Breast epithelium (tissue), 4 donors: ENCODE data around the gene KNSTRN. TPM values are rescaled to one million over a fixed set of nuclear protein-coding genes. Genes with fewer than 3 reads are reported as not detected.

Experiments
- DNase-seq, 2 donors: peaks; one replicate each; pipeline ENCODE4 v3.0.0-alpha.2; 2019; ENCODE audit warnings: low spot score in 2 of 2
- H3K27ac ChIP-seq, 2 donors: fragments of 200-600 bp; sonication (generic) in 1 of 2; one replicate each; pipeline ENCODE4 v1.5.1; 2016 to 2019; ENCODE audit warnings: mild to moderate bottlenecking in 1 of 2
- H3K27me3 ChIP-seq, 2 donors: fragments of 200-600 bp; sonication (generic) in 1 of 2; one replicate each; pipeline versions ENCODE4 v1.5.1 to v1.6.0; 2017 to 2019; ENCODE audit warnings: control low read depth in 1 of 2, mild to moderate bottlenecking in 1 of 2
- H3K36me3 ChIP-seq: fragments of 200-600 bp; one replicate; pipeline ENCODE4 v1.5.1; 2019
- H3K4me1 ChIP-seq, 2 donors: fragments of 200-600 bp; sonication (generic); one replicate each; pipeline ENCODE4 v1.5.1; 2016 to 2019; ENCODE audit warnings: control low read depth in 1 of 2
- H3K4me3 ChIP-seq, 3 donors: fragments of 200-600 bp; sonication (generic); 1 replicate in 2 of 3; 2 replicates in 1 of 3; pipeline ENCODE4 v1.5.1; 2016 to 2019; ENCODE audit warnings: mild to moderate bottlenecking in 3 of 3, moderate library complexity in 2 of 3
- H3K9me3 ChIP-seq, 2 donors: fragments of 200-600 bp; sonication (generic) in 1 of 2; one replicate each; pipeline ENCODE4 v1.5.1; 2016 to 2019; ENCODE audit warnings: control low read depth in 1 of 2
- POLR2A ChIP-seq: fragments of 450-650 bp; IDR thresholded peaks from one replicate; pipeline ENCODE4 v1.6.1; 2016; ENCODE audit warnings: antibody characterized with exemption, mild to moderate bottlenecking, moderate library complexity
- POLR2AphosphoS5 ChIP-seq, 3 donors: sonication (generic); formaldehyde crosslinking; IDR thresholded peaks; one replicate each; pipeline ENCODE4 v1.6.1; 2017; ENCODE audit warnings: antibody characterized with exemption in 3 of 3
- intact Hi-C: fragments of 100-400 bp; cut with DNase I; formaldehyde crosslinking; loops from one replicate; pipeline ENCODE4 v1.15.1; 2023; ENCODE audit warnings: low total_unique reads
- total RNA-seq, 3 donors: library from RNA; depleted of rRNA; stranded (reverse); fragments of >200 nt; gene quantifications; one replicate each; pipeline ENCODE4 v1.1.0, GENCODE V29; 2016
- TF ChIP-seq, protein P1 (sequence below), 3 donors: fragments of 450-650 bp; IDR thresholded peaks; one replicate each; pipeline ENCODE4 v1.5.1; 2016 to 2017; ENCODE audit warnings: antibody characterized with exemption in 3 of 3, mild to moderate bottlenecking in 3 of 3, moderate library complexity in 3 of 3

KNSTRN gene
- total RNA-seq, 3 donors from 2014 or later: 9.1 to 19.8 (median 12.1) TPM

DNA sequence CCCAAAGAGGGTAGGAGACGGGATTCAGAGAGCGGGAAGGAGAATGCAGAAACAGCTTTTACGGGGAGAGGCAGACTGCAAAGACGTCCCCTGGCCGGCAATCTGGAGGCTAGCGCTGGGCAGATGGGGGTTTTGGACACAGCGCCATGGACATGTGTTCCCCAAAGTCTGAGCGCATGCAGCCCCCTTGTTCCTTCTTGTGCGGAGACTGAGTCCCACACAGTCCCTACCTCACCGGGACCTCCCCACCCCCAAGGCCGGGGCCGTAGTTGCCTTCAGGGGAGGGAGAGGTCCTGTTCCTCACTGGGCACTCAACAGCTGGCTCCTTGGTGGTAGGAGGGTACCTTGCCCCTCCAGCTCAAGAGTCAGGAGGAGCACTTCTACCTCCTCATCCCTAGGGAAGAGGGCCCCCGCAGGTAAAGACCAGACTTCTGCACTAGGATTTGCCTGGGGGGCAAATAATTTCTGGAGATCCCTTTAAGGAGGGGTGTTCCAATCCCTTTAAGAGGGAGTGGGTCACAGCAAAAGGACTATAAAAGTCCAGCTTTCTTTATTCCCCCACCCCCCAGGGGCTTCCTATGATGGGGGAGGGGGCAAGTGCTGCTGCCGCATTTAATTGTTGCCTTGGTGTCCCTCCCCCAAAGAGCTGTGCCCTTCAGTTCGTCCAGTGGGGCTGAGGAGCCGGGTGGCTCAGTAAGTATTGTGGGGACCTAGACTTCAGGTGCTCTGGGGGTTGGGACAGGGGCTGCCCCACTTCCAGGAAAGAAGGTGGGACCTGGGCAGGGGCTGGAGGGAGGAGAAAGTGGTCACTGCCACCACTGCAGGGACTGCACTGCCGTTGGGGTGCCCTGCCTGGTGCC, 54.6 kb downstream of the KNSTRN start:
- no peaks in the 10 kb centered on the region for H3K9me3 ChIP-seq
- no peak for DNase-seq
- H3K36me3 ChIP-seq: no peaks in the 10 kb centered on the region
- H3K4me1 ChIP-seq: peaks cover 9 to 12% of the 10 kb centered on the region in 2 donors
- intact Hi-C loops: no loop called here
- H3K27ac ChIP-seq: no peak overlapping the region
- peak overlapping the region; percentile 30 to 73 (median 54) for H3K4me3 ChIP-seq
- TF ChIP-seq, protein P1, sequence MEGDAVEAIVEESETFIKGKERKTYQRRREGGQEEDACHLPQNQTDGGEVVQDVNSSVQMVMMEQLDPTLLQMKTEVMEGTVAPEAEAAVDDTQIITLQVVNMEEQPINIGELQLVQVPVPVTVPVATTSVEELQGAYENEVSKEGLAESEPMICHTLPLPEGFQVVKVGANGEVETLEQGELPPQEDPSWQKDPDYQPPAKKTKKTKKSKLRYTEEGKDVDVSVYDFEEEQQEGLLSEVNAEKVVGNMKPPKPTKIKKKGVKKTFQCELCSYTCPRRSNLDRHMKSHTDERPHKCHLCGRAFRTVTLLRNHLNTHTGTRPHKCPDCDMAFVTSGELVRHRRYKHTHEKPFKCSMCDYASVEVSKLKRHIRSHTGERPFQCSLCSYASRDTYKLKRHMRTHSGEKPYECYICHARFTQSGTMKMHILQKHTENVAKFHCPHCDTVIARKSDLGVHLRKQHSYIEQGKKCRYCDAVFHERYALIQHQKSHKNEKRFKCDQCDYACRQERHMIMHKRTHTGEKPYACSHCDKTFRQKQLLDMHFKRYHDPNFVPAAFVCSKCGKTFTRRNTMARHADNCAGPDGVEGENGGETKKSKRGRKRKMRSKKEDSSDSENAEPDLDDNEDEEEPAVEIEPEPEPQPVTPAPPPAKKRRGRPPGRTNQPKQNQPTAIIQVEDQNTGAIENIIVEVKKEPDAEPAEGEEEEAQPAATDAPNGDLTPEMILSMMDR (IDR thresholded peaks at IDR 0.05): no peak
- no peak for TF ChIP-seq POLR2A
- H3K27me3 ChIP-seq: no peaks in the 10 kb centered on the region

DNA sequence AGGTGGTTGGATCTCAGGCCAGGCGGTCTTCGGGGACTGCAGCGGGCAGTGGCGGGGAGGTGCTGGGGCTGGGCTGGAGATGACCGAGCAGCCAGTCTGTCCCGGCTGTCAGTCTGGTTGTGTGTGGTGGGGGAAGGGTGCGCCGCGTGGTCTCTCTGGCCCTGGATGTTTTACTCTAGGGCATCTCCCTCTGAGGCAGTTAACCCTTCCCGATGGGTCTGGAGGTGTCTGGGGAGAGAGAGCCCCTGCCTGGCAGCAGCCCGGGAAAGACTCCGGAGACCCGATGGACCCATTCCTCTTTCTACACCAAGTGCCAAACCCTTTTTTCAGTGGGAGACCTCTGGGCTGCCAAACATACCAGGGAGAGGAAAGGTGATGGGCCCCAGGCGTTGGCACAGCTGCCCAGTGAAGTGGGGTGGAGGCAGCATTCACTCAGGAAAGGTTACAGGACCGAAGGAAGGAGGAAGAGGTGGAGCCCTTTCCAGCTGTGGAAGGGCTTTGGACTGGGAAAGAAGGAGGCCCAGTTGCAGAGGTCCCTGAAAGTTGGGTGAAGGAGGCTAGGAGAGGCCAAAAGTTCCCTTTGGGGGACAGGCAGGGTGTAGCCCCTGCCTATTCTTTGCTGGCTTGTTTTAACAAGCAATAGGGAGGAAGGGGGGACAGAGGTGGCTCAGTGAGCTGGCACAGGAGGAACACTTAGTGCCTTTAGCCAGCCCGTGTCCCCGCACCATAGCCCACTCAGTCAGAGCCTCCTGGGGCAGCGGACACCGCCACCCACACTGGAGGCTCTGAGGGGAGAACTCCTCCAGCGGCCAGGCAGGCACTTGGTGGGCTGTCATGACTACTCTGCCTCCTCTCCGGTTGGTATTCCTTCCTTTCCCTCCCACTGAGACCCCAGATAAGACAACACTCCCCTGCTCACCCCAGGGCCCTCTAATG, 55.5 kb downstream of the KNSTRN start:
- no peak for DNase-seq
- Histone ChIP-seq H3K27ac (peak overlapping the region in 1 of 2 donors; percentile 9), H3K36me3 (no peaks in the 10 kb centered on the region), H3K4me3 (no peak overlapping the region), H3K9me3 (no peaks in the 10 kb centered on the region), H3K4me1 (peaks cover 13 to 21% of the 10 kb centered on the region in 2 donors), H3K27me3 (no peaks in the 10 kb centered on the region)
- intact Hi-C loops: no loop called here
- TF ChIP-seq POLR2AphosphoS5 (IDR thresholded peaks at IDR 0.05) (no peak), POLR2A (no peak)
- TF ChIP-seq, protein P1 (IDR thresholded peaks at IDR 0.05): no peak

DNA sequence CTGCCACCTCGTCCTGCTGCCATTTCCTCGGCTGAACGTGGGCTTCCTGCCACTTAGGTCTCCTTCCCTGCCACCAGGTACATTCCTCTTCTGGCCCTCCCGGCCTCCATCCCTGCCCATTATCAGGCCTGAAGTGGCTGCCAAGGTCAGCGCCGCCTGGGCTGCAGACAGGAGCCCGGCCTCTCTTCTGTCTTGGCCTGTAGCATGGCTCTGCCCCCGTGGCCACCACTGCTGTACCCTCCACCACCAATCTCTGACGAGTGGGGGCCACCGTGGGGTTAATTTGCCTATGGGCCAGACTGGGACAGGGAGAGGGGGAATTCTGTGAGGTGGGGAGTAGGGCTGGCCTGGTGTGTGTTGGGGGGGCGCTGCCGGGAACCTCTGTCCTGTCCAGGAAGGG, 56.2 kb downstream of the KNSTRN start:
- Histone ChIP-seq H3K36me3 (no peaks in the 10 kb centered on the region), H3K4me1 (peaks cover 13 to 27% of the 10 kb centered on the region in 2 donors), H3K27ac (no peak overlapping the region), H3K9me3 (no peaks in the 10 kb centered on the region), H3K27me3 (no peaks in the 10 kb centered on the region), H3K4me3 (no peak overlapping the region)
- TF ChIP-seq POLR2AphosphoS5 (IDR thresholded peaks at IDR 0.05): no peak
- no peak for TF ChIP-seq POLR2A
- TF ChIP-seq, protein P1 (IDR thresholded peaks at IDR 0.05): no peak
- intact Hi-C loops: no loop called here
- no peak for DNase-seq

DNA sequence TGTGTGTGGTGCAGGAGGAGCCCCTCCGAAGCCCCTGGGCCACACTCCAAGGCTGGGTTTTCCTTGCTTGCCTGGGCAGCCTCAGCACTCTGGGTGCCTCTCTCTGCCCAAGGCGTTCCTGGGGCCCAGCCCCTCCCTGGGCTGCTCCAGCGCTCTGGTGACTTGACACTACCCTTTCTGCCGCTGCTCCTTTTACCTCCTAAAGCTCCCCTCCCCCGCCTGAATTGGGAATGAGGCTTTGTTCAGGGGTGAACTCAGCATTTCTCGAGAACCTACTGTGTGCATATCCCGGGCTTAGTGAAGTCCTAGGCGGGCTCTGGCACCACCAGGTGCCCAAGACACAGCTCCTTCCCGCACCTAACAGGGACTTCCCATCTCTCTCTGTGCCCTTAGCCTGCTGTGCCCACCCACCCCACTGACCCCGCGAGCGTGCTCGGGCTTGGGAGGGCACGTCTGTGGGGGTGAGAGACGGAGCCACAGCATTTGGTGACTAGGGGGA, 57.0 kb downstream of the KNSTRN start:
- Histone ChIP-seq H3K4me1 (peaks cover 13 to 27% of the 10 kb centered on the region in 2 donors), H3K27me3 (no peaks in the 10 kb centered on the region), H3K36me3 (no peaks in the 10 kb centered on the region), H3K27ac (peak overlapping the region; percentile 40 to 88), H3K9me3 (no peaks in the 10 kb centered on the region), H3K4me3 (peak overlapping the region; percentile 86 to 93 (median 86))
- no peak for DNase-seq
- intact Hi-C loops: no loop called here
- TF ChIP-seq POLR2A (no peak), POLR2AphosphoS5 (IDR thresholded peaks at IDR 0.05) (no peak)
- TF ChIP-seq, protein P1 (IDR thresholded peaks at IDR 0.05): no peak
